ENCODE measurements around the gene CATSPERD. TPM values are rescaled to one million over a fixed set of nuclear protein-coding genes. Genes with fewer than 3 reads are reported as not detected.
A peak's percentile ranks its signal among the peaks of the same experiment; 100 is the strongest.

The CATSPERD gene
- total and polyA plus RNA-seq, 8 donors = 0.31 to 2.7 (median 1.2) TPM; not detected in 2

GRCh38 chr19:5767949-5768348 lies 47.5 kb downstream of the CATSPERD start:
- no peaks in the 10 kb centered on the region for H3K4me1 ChIP-seq
- H3K27me3 ChIP-seq = peaks cover 0 to 6% of the 10 kb centered on the region in 2 donors
- DNase-seq (no peak), ATAC-seq (no peak)
- H3K36me3 ChIP-seq = no peaks in the 10 kb centered on the region
- no peak overlapping the region for H3K27ac ChIP-seq
- H3K4me3 ChIP-seq = no peak overlapping the region
- intact Hi-C loops (cut with DNase I) = no loop called here
- TF ChIP-seq CTCF (IDR thresholded peaks at IDR 0.05) = no peak
- H3K9me3 ChIP-seq = no peaks in the 10 kb centered on the region

- no peaks in the 10 kb centered on the region for H3K36me3 ChIP-seq
- H3K4me3 ChIP-seq = no peak overlapping the region
- DNase-seq = no peak
- no peaks in the 10 kb centered on the region for H3K9me3 ChIP-seq
- H3K4me1 ChIP-seq = no peaks in the 10 kb centered on the region
- no peak for ATAC-seq
- TF ChIP-seq CTCF (IDR thresholded peaks at IDR 0.05) = no peak
- H3K27ac ChIP-seq = no peak overlapping the region
- peaks cover 0 to 12% of the 10 kb centered on the region in 2 donors for H3K27me3 ChIP-seq
- intact Hi-C loops (cut with DNase I) = no loop called here
Observed at GRCh38 chr19:5772416-5772815, 52.0 kb downstream of the CATSPERD start.

GRCh38 chr19:5773276-5773675 lies 52.8 kb downstream of the CATSPERD start:
- no peak overlapping the region for H3K27ac ChIP-seq
- DNase-seq = no peak
- TF ChIP-seq CTCF (IDR thresholded peaks at IDR 0.05) = no peak
- H3K9me3 ChIP-seq = no peaks in the 10 kb centered on the region
- no peaks in the 10 kb centered on the region for H3K36me3 ChIP-seq
- intact Hi-C loops (cut with DNase I) = no loop called here
- peaks cover 0 to 12% of the 10 kb centered on the region in 2 donors for H3K27me3 ChIP-seq
- H3K4me3 ChIP-seq = no peak overlapping the region
- no peak for ATAC-seq
- H3K4me1 ChIP-seq = no peaks in the 10 kb centered on the region

DNA sequence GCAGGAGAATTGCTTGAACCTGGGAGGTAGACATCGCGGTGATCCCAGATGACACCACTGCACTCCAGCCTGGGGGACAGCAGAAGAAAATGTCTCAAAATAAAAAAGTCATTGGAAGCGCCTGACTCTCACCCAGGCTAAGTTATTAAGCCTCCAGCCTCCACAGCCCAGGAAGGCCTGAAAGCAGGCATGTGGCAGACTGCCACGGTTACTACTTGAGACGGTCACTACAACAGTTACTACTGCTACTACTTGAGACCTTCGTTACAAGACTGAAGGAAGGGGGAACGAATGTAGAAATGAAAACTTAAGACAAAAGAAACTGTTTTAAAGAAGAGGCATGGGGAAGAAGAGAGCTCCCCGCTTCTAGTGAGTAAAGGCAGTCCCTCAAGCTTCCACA lies 54.5 kb downstream of the CATSPERD start:
- H3K4me1 ChIP-seq = no peaks in the 10 kb centered on the region
- DNase-seq = peak in 1 of 4 donors; percentile 45
- peak; percentile 80 for ATAC-seq

DNA sequence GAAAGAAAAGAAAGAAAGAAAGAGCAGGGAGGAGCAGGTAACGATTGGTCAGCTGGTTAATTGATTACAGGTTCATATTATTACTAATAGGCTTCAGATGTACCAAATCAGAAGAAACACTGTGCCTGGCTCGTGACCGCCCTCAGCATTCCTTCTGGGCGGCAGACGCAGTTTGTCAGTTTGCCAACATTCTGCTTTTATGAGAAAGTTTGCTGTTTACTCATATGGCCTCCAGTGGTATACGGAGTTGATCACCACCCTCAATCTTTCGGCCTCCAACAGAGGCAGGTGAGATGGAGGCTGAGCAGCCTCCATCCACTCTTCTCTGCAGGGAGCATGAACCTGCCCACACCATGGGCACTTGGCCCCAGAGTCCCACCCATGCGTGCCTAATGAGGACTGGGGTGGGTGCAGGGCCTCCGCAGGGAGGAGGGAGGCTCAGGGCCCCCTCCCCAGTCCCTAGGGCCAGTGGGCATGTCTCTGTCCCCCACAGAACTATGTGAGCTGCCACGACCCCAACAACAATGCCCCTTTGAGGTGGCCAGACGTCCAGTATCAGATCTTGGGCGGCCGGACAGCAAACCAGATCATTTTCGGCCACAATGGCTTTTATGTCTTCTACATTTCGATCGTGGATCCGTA lies 55.4 kb downstream of the CATSPERD start:
- no peaks in the 10 kb centered on the region for H3K4me1 ChIP-seq
- no peaks in the 10 kb centered on the region for H3K36me3 ChIP-seq
- ATAC-seq = no peak
- TF ChIP-seq CTCF (IDR thresholded peaks at IDR 0.05) = no peak
- no peak for DNase-seq
- no peaks in the 10 kb centered on the region for H3K9me3 ChIP-seq
- intact Hi-C loops (cut with DNase I) = no loop called here
- H3K27me3 ChIP-seq = peaks cover 0 to 12% of the 10 kb centered on the region in 2 donors
- no peak overlapping the region for H3K27ac ChIP-seq
- no peak overlapping the region for H3K4me3 ChIP-seq

More for the DNA sequence above, 54.5 kb downstream of the CATSPERD start:
- no peak for TF ChIP-seq CTCF (IDR thresholded peaks at IDR 0.05)
- Histone ChIP-seq H3K9me3 (no peaks in the 10 kb centered on the region), H3K27me3 (peaks cover 0 to 12% of the 10 kb centered on the region in 2 donors), H3K36me3 (no peaks in the 10 kb centered on the region), H3K27ac (no peak overlapping the region), H3K4me3 (no peak overlapping the region)
- intact Hi-C loops (cut with DNase I) = no loop called here

Measured in left lung (tissue), 10 donors.